ENCODE measurements around the gene MYO1E. TPM values are rescaled to one million over a fixed set of nuclear protein-coding genes. Genes with fewer than 3 reads are reported as not detected.
A peak's percentile ranks its signal among the peaks of the same experiment; 100 is the strongest.
"Not testable (repeated sequence)": the region's sequence is repeated elsewhere in the genome, so short reads cannot be mapped to it uniquely, and the experiment has no call there.

Gene MYO1E
- total RNA-seq, 2 experiments from 2014 or later, result 73.9 to 79.1 TPM

DNA sequence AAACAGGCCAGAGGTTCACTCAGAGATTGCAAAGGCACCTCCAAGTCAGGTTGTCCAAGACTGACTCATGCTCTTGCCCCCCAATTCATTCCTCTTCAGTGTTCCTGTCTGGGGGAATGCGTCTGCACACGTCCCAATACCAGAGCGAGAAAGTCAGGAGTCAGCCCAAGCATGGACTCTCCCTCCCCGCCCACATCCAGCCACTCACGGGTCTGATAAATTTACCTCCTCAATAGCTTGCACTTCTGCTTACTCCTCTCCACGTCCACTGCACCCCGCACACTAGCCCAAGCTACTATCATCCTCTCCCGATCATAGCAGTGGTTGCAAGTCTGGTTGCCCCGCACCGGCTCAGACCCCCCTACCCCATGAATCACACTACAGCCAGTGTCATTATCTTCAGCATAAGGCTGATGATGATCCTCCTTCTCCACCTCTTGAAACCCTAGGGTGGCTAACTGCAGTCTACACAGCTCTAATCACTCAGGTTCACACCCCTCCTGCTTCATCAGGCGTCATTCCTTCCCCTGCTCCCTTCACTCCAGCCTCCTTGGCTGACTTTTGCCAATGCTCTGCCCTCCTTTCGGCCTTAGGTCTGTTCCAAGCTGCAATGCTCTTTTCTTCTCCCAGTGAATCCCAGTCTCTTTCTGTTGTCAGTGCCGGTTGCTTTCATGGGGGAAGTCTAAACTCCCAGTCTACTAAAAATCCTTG lies 27.6 kb upstream of the MYO1E start:
- no peaks in the 10 kb centered on the region for H3K9me3 Mint-ChIP-seq
- H3K36me3 Mint-ChIP-seq, result no peaks in the 10 kb centered on the region
- H3K4me3 Mint-ChIP-seq, result no peak overlapping the region
- H3K27me3 Mint-ChIP-seq, result peaks cover 34% of the 10 kb centered on the region
- peaks cover 18% of the 10 kb centered on the region for H3K4me1 Mint-ChIP-seq
- no peak for ATAC-seq (ENCODE audit: low read depth)
- POLR2A ChIA-PET, result no interaction called here
- no peak overlapping the region for H3K27ac Mint-ChIP-seq
- DNase-seq, result no peak

GRCh38 chr15:59399465-59400102 lies 26.9 kb upstream of the MYO1E start:
- Mint-ChIP-seq H3K4me1 (peaks cover 17% of the 10 kb centered on the region), H3K36me3 (no peaks in the 10 kb centered on the region), H3K9me3 (no peaks in the 10 kb centered on the region), H3K27me3 (peaks cover 34% of the 10 kb centered on the region), H3K27ac (no peak overlapping the region), H3K4me3 (no peak overlapping the region)
- DNase-seq (no peak), ATAC-seq (ENCODE audit: low read depth) (no peak)
- POLR2A ChIA-PET, result no interaction called here

- Mint-ChIP-seq H3K27ac (no peak overlapping the region), H3K4me1 (peaks cover 24% of the 10 kb centered on the region), H3K27me3 (peaks cover 34% of the 10 kb centered on the region), H3K9me3 (no peaks in the 10 kb centered on the region), H3K4me3 (no peak overlapping the region), H3K36me3 (no peaks in the 10 kb centered on the region)
- ATAC-seq (ENCODE audit: low read depth) (no peak), DNase-seq (no peak)
- POLR2A ChIA-PET, result interaction anchor here (1.3 kb wide), 1 partner anchor 13 kb away, joined by 3 read pairs; no protein-coding TSS in a partner anchor
These were observed 25.5 kb upstream of the MYO1E start for GRCh38 chr15:59398220-59398619.

- ATAC-seq (ENCODE audit: low read depth), result no peak
These were observed 24.0 kb upstream of the MYO1E start for GRCh38 chr15:59396679-59397078.

GRCh38 chr15:59396211-59396610 lies 23.5 kb upstream of the MYO1E start:
- H3K36me3 Mint-ChIP-seq, result no peaks in the 10 kb centered on the region
- peaks cover 27% of the 10 kb centered on the region for H3K4me1 Mint-ChIP-seq
- H3K27me3 Mint-ChIP-seq, result peaks cover 31% of the 10 kb centered on the region
- no peak overlapping the region for H3K27ac Mint-ChIP-seq
- H3K9me3 Mint-ChIP-seq, result peaks cover under 1% of the 10 kb centered on the region
- no peak for ATAC-seq (ENCODE audit: low read depth)
- POLR2A ChIA-PET, result no interaction called here
- H3K4me3 Mint-ChIP-seq, result no peak overlapping the region
- DNase-seq, result no peak

More at GRCh38 chr15:59396679-59397078, 24.0 kb upstream of the MYO1E start:
- H3K27me3 Mint-ChIP-seq, result peaks cover 32% of the 10 kb centered on the region
- H3K36me3 Mint-ChIP-seq, result no peaks in the 10 kb centered on the region
- no peaks in the 10 kb centered on the region for H3K9me3 Mint-ChIP-seq
- DNase-seq, result no peak
- no peak overlapping the region for H3K4me3 Mint-ChIP-seq
- H3K27ac Mint-ChIP-seq, result no peak overlapping the region
- POLR2A ChIA-PET, result no interaction called here
- peaks cover 27% of the 10 kb centered on the region for H3K4me1 Mint-ChIP-seq

DNA sequence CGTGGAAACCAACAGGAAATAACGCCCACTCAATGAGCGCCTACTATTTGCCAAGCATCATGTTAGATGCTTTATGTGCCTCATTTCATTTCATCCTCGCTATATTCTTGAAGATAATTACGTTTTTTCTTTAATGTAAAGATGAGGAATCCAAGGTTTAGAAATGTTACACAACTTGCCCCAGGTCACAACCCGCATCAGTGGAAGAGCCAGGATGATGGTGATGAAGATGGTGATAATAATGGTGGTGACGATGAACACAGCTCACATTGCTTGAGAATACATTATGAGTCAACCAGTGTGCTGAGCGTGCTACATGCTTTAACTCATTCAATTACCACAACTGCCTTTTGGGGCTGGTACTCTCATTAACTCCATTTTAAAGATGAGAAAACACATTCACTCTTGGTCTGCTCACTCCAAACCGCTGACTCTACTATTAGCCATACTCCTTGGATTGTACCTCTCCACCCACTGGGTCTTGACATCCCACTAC lies 21.5 kb upstream of the MYO1E start:
- POLR2A ChIA-PET, result no interaction called here

GRCh38 chr15:59392299-59392698 lies 19.6 kb upstream of the MYO1E start:
- DNase-seq (no peak), ATAC-seq (ENCODE audit: low read depth) (no peak)
- H3K36me3 Mint-ChIP-seq, result peaks cover 1% of the 10 kb centered on the region
- POLR2A ChIA-PET, result no interaction called here
- no peak overlapping the region for H3K4me3 Mint-ChIP-seq
- peaks cover 3% of the 10 kb centered on the region for H3K9me3 Mint-ChIP-seq
- peaks cover 15% of the 10 kb centered on the region for H3K27me3 Mint-ChIP-seq
- peaks cover 25% of the 10 kb centered on the region for H3K4me1 Mint-ChIP-seq
- H3K27ac Mint-ChIP-seq, result no peak overlapping the region

More for the DNA sequence above, 21.5 kb upstream of the MYO1E start:
- ATAC-seq (ENCODE audit: low read depth) (no peak), DNase-seq (no peak)
- H3K27ac Mint-ChIP-seq, result no peak overlapping the region
- H3K4me1 Mint-ChIP-seq, result peaks cover 25% of the 10 kb centered on the region
- peaks cover 1% of the 10 kb centered on the region for H3K36me3 Mint-ChIP-seq
- H3K27me3 Mint-ChIP-seq, result peaks cover 22% of the 10 kb centered on the region
- H3K9me3 Mint-ChIP-seq, result peaks cover 3% of the 10 kb centered on the region
- H3K4me3 Mint-ChIP-seq, result no peak overlapping the region

DNA sequence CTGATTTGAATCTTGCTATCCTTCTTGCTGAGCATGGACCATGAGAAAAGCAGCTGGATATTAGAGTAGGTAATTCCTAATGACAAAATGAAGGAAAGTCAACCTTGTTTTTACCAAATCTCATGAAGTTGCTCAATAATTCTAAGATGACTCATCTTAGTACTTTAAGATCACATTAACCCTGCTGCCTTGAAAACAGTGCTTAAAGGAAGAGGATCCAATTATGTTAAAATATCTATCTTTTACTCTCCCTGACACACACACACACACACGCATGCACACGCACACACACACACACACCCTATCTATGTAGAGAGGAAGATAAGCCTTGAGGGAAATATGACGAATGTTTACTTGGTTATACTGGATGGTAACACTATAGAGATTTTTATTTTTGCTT lies 16.0 kb upstream of the MYO1E start:
- POLR2A ChIA-PET, result no interaction called here
- Mint-ChIP-seq H3K9me3 (peaks cover 3% of the 10 kb centered on the region), H3K27me3 (no peaks in the 10 kb centered on the region), H3K36me3 (peaks cover 4% of the 10 kb centered on the region), H3K4me1 (peaks cover 29% of the 10 kb centered on the region), H3K27ac (peak overlapping the region; percentile 46), H3K4me3 (no peak overlapping the region)
- ATAC-seq (ENCODE audit: low read depth) (no peak), DNase-seq (no peak)

DNA sequence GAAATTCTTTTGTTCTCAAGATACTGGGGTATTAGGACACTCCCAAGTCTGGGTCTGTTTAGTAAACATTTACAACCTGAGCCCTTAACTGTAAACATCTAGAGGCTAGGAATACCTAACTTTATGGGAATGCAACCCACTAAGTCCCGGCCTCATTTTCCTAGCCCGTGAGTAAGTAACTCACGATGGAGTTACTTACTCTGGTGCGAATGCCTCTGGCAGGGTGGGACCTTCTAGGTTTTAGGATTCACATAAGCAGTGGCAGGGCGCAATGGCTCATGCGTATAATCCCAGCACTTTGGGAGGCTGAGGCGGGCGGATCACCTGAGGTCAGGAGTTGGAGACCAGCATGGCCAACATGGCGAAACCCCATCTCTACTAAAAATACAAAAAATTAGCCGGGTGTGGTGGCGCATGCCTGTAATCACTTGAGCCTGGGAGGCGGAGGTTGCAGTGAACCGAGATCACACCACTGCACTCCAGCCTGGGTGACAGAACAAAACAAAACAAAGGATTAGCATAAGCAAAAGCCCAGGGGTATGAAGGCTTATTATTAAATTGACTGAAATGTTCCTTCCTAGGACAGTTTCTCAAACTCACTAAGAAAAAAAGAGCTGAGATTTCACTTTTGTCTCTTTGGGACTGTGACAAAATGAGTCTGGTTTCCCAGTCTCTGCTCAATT lies 14.7 kb upstream of the MYO1E start:
- H3K27ac Mint-ChIP-seq; POLR2A ChIA-PET; H3K9me3 Mint-ChIP-seq; H3K4me3 Mint-ChIP-seq; H3K27me3 Mint-ChIP-seq; DNase-seq; H3K36me3 Mint-ChIP-seq; ATAC-seq (ENCODE audit: low read depth): not testable (repeated sequence)
- peaks cover 30% of the 10 kb centered on the region for H3K4me1 Mint-ChIP-seq

DNA sequence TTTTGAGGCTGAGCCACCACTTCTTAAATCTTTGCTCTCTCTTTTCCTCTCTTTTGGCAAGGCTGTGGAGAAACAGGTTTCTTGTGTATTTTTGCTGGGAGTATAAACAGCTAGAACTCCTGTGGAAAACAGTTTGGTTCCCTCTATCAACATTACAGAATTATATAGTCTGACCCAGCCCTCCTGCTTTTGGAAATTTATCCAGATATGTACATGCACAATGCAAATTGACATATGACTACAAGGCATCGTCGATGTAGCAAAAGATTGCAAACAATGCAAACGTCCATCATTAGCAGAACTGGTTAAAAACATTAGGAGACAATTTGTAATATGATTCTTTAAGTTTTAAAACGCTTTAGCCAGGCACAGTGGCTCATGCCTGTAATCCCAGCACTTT lies 12.5 kb upstream of the MYO1E start:
- Mint-ChIP-seq H3K9me3 (no peaks in the 10 kb centered on the region), H3K27ac (peak overlapping the region; percentile 89), H3K27me3 (no peaks in the 10 kb centered on the region), H3K4me3 (peak overlapping the region; percentile 67), H3K36me3 (peaks cover 8% of the 10 kb centered on the region), H3K4me1 (peaks cover 33% of the 10 kb centered on the region)
- POLR2A ChIA-PET, result interaction anchor here (1.1 to 1.5 kb wide), 2 partner anchors 13 to 29 kb away, joined by 4 to 8 read pairs; partner anchors contain the start of gene MYO1E
- no peak for ATAC-seq (ENCODE audit: low read depth)
- no peak for DNase-seq

- peaks cover 29% of the 10 kb centered on the region for H3K4me1 Mint-ChIP-seq
- peak; percentile 92 for ATAC-seq (ENCODE audit: low read depth)
- no peak for DNase-seq
- POLR2A ChIA-PET, result interaction anchor here (0.6 to 1.5 kb wide), 8 partner anchors 12 to 614 kb away, joined by 3 to 8 read pairs (median 4); partner anchors contain the start of gene MYO1E
- peaks cover 6% of the 10 kb centered on the region for H3K27me3 Mint-ChIP-seq
- H3K27ac Mint-ChIP-seq, result peak overlapping the region; percentile 89
- peaks cover 10% of the 10 kb centered on the region for H3K36me3 Mint-ChIP-seq
- H3K4me3 Mint-ChIP-seq, result peak overlapping the region; percentile 67
- H3K9me3 Mint-ChIP-seq, result no peaks in the 10 kb centered on the region
These were observed 11.8 kb upstream of the MYO1E start for GRCh38 chr15:59384507-59384906.

- ATAC-seq (ENCODE audit: low read depth), result no peak
- POLR2A ChIA-PET, result no interaction called here
- H3K4me1 Mint-ChIP-seq, result peaks cover 19% of the 10 kb centered on the region
- peaks cover 10% of the 10 kb centered on the region for H3K36me3 Mint-ChIP-seq
- peaks cover 21% of the 10 kb centered on the region for H3K27me3 Mint-ChIP-seq
- H3K27ac Mint-ChIP-seq, result no peak overlapping the region
- no peak overlapping the region for H3K4me3 Mint-ChIP-seq
- no peak for DNase-seq
- no peaks in the 10 kb centered on the region for H3K9me3 Mint-ChIP-seq
These were observed 8.4 kb upstream of the MYO1E start for GRCh38 chr15:59380902-59381610.

GRCh38 chr15:59379531-59379930 lies 6.9 kb upstream of the MYO1E start:
- ATAC-seq (ENCODE audit: low read depth), result no peak
- Mint-ChIP-seq H3K9me3 (no peaks in the 10 kb centered on the region), H3K4me3 (no peak overlapping the region), H3K27me3 (peaks cover 28% of the 10 kb centered on the region), H3K27ac (no peak overlapping the region), H3K36me3 (peaks cover 7% of the 10 kb centered on the region), H3K4me1 (peaks cover 16% of the 10 kb centered on the region)
- POLR2A ChIA-PET, result no interaction called here
- DNase-seq, result no peak

Measured in activated naive CD8-positive, alpha-beta T cell treated with anti-CD3 and anti-CD28 coated beads, Interleukin-2, amount 10 ng/mL, durations not matched to agents 7 days and 5 days (primary cell).